ENCODE results near the gene PPT2.
"Not testable (repeated sequence)": the region's sequence is repeated elsewhere in the genome, so short reads cannot be mapped to it uniquely, and the experiment has no call there.

PPT2 gene

DNA sequence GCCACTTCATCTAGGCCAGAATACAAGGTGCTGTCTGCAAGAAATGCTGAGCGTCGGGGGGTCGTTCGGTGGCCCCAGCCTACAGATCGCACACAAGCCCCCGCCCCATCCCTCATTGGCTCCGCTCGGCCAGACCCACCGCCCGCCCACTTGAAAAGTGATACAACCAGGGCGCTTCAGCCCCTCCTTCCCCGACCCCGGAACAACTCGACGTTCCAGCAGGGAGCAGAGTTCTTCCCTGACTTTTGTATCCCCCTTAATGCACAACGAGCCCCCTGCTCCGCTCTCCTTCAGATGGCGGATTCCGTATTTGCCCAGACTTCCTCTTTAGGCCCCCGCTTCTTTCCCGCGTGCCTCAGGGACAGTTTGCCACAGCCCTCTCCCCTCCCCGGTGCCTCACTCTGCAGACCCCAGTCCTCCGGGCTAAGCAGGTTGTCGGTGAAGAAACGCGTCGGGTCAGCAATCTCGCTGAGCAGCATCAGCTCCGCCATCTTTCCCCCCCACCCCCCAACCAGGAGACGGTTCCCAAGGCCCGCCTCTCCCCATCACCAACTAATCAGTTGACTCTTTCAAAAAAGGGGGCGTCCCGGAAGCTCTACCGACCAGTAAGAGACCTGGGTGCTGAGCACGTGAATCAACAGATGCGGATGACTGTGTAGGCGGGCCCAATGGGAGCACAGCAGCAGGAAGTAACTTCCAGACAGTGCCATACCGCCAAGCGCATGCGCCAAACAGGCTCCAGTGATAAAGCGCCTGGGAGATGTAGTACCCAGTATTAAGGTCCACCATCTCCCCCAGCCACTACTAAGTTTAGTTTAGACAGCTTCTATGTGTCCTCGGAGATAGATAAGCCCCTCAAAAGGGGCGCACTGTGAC lies 26.0 kb upstream of the PPT2 start, which contains the start of gene ATF6B:
Gene ATF6B (minus strand): TSS at position 530 of the 876 bp plus-strand sequence. CDS start 39 bp downstream, at position 491.
- peak; percentile 99 to 100 (median 100) for DNase-seq

DNA sequence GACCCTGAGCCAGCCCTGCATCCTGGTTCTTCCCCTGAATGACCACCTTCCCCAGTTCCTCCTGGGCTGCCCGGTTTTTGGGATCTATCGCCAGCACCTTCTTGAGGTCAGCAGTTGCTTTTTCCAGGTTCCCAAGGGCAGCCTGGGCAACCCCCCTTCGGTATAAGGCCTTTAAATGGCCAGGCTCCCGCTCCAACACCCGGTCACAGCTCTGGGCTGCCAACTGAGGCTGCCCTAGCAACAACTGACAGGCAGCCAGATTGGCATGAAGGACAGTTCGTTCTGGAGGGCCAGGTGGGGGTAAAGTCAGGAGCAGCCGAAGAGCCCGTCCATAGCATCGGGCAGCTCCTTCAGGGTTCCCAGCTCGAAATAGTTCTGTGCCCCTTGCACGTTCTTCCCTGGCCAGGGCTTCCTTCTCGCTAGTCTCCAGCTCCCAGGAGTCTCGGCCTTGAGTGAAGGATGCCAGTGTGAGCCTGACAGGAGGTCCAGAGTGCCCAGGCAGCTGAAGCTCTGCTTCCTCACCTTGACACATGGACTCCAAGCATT lies 25.1 kb upstream of the PPT2 start:
- DNase-seq: no peak

DNA sequence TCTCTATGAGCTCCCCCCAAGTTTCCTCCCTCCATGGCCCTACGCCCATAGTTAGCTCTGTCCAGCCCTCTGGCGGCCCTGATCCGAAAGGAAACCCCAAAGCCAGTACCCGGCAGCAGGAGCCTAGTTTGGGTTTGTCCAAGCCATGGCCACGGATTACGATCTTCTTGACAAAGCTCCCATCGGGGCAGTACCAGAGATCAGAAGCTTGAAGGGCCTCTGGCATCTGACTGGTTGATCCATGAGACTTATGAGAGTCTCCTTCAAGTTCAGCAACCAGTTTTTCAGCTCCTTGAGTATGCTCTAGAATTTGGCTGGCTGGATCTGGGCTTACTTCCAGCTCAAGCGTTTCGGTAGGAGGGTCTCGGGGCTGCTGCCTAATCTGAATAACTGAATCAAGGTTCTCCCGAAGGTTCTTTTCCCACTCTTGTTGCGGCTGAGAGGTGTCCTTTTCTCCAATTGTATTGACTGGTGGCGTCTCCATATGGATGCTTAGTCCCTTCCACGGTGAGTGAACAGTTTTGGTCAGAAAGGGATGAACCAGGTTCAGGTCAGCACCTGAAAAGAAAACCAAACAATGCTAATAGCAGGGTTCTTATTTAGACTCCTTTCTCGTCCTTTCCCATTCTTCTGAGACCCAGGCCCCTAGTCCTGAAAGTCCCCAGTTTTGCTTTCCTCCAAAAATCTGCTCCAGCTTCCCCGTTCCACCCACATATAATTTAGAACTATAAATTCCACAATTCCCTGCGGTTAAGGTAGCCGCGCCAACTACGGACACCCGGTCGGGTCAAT lies 24.4 kb upstream of the PPT2 start:
- DNase-seq: no peak

DNA sequence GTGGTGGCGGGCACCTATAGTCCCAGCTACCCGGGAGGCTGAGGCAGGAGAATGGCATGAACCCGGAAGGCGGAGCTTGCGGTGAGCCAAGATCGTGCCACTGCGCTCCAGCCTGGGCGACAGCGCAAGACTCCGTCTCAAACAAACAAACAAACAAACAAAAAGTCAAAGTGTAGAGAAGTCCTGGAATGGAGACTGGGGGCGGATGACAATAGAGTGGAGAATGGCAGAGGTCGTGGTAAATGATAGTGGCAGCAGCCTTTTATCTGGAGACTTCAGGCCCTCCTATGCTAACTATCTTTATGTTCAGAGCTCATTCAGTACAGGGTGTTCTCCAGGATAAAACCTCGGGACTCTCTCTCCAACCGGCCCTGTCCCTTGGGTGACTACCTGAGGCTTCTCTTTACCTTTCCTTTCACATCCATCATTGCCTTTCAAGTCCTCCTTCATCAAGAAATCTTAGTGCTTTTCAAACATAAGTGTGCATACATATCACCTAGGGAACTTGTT lies 22.4 kb upstream of the PPT2 start:
- no peak for DNase-seq

DNA sequence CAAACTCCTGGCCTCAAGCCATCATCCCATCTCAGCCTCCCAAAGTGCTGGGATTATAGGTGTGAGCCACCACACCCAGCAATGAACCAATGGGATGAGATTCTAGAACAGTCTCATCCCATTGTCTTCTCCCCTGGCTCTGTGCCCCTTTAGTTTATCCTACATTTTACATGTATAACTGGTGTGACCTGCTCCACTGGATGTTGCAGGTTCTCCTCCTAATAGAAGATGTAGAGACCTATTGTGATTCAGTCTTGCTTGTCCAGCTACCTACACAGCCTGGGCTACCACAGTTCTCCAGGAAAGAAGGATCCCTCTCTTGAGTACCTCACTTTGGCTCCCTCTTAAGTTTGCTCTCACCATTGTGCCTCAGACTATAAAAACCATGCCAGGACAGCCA lies 21.8 kb upstream of the PPT2 start:
- DNase-seq: no peak

DNA sequence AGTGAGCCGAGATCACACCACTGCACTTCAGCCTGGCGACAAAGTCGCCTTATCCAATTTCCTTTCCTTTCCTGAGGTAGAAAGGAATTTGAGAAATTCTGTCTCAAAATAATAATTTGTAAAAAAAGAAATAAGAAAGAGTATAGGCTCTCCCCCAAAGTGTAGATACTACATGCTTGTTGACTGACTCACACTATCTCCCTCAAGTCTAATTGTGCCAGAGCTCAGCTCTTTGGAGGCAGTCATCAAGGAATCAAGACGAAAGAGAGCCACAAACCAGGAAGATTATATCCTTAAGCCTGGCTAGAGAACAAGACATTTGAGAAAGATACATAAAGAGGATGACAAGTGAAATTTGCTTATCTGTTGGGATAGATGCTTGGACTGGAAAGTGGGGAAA lies 20.2 kb upstream of the PPT2 start:
- DNase-seq: no peak

DNA sequence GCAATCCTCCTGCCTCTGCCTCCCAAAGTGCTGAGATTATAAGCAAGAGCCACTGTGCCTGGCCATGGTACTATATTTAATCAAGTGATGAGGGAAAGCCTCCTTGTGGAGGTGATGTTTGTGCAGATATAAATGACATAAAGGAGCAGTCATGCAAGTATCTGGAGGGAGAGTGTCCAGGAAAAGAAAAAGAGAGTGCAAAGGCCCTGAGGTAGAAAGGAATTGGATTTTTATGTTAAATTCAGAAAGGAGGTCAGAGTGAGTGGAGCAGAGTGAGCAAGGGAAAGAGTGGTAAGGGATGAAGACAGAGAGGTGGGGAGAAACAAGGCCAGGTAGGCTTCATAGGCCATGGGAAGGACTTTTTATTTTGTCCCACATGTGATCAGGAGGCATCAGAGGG lies 16.5 kb upstream of the PPT2 start:
- no peak for DNase-seq

DNA sequence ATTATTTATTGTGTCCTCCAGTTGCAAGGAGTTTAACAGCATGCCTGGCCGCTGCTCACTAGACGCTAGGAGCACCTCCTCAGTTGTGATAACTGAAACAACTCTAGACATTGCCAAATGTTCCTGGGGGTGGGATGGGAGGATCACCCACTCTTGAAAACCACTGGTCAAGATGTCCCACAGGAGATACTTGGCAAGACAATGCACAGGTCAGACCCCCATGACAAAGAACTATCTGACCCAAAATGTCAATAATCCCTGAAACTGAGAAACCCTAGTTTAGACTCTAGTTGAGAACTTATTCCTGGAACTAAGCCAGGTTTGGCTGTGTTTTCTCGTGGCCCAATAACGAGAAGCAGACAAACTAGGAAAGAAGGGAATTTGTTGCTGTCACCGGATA lies 14.4 kb upstream of the PPT2 start:
- DNase-seq: no peak

DNA sequence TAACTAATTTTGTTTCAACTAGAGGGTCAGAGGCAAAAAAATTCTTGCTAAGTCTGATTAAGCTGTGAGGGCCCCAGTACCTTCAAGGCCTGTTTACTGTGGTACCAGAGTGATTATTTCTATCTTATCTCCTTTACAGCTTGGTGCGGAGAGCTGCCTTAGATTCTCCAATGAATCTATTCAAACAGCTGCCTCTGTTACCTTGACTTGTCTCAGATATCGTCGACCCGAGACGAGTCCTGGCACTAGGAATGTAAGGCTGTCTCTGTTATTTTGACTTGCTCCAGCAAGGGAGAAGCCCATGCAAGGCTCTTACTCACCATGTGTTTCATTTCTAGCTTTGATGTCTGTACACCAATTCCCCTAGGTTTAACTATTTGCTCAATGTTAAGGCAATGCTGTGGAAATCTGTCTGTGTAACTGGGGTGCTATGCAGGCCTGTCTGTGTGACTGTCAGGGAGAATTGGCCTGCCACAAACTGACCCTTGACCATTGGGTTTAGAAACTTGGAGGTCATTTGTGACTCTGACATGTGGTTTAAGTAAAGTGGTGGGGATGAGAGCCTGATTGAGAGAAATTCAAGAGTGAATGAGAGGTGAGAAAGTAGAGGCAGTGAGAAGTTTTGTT lies 13.4 kb upstream of the PPT2 start:
- DNase-seq: no peak

DNA sequence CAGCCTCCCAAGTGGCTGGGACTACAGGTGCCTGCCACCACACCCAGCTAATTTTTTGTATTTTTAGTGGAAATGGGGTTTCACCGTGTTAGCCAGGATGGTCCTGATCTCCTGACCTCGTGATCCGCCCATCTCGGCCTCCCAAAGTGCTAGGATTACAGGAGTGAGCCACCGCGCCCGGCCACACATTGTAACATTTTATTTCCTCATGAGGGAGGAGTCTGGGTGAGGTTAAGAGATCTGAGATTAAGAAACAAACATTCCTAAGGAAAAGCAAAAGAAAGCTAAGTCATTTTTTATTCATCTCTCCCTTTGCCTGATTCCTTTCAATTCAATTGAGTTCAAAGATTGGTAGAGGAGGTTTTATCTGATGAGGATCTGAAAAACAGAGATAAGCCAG lies 9.7 kb upstream of the PPT2 start:
- DNase-seq: not testable (repeated sequence)

DNA sequence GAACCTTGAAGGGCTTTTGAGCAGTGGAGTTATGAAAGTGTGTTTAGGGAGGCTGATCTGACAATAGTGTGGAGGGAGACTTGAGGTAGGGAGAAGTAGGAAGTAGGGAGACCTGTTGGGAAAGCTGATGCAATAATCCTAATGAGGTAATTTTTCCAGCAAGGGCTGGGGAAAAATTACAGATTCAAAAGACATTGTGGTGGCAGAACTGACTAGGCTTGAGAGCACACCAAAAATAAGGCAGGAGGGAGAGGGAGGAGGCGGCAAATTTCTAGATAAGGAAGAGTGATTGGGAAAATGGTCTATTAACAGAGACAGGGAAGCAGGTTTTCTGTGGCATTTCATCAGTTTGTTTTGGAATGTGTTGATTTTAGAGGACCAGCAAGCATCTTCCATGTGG lies 7.7 kb upstream of the PPT2 start:
- no peak for DNase-seq

DNA sequence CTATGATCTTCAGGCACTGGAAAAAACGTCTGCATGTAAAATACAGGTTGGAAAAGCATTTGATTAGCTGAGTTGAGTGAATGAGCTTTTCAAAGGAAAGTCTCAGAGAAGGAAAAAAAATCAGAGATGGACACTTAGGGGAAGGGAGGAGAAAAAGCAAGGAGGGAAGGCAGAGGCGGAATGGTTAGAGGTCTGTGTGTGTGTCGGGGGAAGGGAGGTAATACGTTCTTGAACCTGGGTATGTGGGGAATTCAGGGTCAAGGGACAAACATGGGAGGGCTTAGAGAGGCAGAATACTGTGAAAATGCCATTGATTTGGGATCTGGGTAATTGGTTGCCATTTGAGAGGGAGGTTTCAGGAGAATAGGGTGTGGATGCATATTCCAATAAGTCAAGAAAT lies 7.3 kb upstream of the PPT2 start:
- no peak for DNase-seq

DNA sequence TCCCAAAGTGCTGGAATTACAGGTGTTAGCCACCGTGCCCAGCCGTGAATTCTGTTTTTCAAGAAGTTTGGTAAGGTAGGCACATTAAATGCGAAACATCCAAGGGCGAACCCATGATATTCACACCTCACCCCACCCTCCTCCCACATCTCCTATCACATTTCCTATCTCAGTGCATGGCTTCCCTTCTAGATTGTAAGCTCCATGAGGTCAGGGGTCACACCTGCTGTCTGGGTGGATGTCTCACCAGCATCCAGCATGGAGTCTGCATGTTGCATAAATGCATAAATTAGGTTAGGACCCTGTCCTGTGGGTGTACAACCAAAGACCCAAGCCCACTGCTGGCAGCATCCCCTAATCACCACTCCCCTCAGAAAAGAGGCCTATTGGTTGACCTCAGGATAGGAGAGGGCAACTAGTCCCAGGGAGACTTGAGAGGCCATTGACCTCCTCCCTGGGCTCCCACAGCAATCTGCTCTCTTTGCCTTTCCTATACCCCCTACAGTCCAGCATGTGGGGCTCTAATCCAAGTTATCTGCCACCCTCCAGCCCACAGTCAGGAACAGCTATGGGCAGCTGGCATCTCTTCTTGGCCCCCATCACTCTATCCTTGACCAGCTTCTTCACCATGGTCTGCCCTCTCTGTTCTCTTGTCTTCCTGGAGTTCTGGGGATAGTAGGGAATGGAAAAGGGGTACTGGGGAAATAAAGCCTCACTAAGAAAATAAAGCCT lies 6.4 kb upstream of the PPT2 start:
- DNase-seq: peak in 1 of 4 experiments; percentile 21

DNA sequence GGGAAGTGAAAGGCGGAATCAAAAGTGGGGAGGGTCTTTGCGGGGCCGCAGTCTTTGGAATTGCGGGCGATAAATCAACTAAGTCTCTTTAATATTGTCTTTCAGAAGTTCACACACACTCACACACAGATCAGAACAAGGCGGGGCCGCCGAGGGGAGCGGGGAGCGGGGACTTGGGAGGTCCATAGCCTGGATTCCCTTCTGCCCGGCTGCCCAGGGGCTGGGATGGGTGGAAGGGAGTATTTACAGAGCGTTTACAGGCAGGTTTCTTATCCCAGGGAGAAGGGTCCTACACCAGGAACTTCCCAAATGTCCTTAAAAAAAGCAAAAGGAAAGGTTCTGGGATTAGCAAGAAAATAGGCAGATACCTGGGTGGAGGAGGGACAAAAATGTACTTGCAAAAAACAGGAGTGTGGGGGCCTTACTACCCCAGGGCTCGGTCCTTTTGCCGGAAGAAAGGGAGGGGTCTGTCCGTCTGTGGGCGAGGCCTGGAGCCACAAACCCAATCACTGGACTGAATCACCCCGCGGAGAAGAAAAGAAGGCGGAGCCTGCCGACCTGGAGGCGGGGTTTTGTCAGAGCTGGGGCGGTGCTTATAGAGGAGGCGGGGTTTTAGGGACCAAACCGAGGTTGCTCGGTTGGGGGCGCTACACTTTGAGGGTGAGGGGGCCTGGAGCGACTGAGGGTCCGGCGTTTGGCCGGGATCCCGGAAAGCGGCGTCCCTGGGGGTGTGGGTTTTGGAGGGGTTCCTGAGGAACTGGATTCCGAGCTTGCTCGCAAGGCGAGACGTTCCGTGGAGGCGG lies 5.5 kb upstream of the PPT2 start:
- peak; percentile 82 to 87 (median 82) for DNase-seq

DNA sequence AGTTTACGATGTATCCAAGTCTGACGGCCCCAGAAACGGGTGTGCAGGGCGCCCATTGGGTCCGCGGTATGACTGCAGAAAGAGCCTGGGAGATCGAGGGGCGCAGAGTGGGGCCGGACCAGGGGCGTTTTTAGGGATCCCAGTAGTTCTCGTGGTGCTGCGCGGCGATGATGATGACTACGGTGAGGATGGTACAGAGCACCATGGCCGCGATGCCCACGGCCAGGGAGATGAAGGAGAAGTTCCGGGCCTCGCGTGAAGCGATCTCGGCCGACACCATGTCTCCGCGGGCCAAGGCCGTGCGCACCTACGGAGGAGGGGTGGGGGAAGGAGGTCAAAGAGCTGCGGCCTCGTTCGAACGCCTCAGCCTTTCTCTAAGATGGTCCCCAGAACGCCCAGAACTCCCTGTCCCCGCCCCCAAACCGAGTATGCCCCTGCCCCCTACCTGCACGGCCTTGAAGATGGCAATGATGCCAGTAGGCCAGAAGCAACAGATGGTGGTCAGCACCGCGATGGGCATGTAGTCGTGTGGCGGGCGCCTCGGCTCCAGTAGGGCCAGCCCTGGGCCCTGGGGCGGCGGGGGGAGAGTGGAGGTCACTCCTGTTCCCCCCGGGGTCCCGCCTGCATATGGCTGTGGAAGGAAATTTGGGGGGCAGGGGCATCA lies 4.7 kb upstream of the PPT2 start:
- no peak for DNase-seq

DNA sequence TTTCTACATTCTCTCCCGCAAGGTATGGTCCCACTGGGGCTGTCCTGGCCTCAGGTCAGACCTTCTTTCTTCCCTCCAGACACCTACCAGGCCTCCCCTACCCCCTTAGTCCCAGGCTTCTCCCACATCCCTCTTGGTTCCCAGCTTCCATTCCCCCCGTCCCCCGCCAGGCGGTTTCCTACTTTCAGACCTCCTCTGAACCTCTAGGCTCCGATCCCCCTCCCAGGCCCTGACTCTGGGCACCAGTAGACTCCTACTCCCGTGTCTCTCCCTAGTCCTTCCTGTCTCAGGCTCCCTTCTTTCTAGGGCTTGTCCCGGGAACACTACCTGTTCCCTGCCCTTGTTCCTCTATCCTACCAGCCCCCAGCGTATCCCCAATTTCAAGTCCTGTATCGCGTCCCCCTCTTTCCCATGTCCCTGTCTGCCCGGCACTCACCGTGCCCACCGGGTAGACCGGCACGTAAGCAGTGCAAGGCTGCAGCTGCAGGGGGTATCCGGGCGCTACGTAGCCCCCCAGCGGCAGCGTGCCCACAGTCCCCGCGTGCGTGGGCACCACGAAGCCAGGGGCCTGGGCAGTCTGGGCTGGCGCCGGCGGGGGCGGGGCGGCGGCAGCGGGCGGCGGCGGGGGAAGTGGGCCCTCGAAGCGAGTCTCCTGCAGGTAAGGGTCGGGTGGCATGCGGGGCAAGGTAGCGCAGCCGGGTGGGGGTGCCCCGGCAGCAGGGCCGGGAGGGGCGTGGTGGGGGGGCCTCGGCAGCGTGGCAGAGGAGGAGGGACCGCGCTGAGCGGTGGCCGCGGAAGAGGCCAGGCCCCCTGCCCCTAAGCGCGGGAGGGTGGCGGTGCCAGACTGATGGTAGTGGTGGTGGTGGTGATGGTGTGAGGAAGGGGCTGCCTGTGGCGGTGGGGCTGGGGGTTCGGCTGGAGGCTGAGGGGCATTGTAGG lies 3.7 kb upstream of the PPT2 start:
- DNase-seq: no peak

DNA sequence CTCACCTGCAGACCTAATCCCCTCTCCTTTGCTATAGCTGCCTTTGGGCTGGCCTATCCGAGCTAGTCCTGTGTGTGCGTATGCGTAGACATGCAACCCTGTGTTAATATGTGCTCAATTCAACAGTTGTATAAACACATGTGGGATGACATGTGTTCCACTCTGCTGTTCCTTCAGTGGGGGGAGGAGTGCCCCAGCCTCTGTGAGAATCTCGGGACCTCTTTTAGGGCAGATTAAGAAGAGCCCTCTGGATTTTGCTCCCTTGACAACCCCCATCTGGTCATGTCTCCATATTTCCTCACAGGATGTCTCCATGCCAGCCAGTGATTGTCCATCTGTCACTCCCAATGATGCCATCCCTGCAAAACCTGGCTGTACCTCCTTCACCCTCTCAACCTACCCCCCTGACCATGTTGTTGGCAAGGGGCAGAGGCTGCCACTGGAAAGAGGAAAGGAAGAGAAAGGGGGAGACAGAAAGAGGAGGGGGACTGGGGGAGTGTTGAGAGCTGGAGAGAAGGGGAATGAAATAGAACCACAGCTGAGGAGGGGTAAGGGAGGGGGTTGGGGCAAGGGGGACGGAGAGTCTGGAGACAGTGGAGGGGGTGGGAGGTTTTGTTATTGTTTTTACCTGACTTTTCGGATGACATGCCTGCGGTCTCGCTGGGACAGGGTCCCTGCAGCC lies 2.6 kb upstream of the PPT2 start:
- no peak for DNase-seq

DNA sequence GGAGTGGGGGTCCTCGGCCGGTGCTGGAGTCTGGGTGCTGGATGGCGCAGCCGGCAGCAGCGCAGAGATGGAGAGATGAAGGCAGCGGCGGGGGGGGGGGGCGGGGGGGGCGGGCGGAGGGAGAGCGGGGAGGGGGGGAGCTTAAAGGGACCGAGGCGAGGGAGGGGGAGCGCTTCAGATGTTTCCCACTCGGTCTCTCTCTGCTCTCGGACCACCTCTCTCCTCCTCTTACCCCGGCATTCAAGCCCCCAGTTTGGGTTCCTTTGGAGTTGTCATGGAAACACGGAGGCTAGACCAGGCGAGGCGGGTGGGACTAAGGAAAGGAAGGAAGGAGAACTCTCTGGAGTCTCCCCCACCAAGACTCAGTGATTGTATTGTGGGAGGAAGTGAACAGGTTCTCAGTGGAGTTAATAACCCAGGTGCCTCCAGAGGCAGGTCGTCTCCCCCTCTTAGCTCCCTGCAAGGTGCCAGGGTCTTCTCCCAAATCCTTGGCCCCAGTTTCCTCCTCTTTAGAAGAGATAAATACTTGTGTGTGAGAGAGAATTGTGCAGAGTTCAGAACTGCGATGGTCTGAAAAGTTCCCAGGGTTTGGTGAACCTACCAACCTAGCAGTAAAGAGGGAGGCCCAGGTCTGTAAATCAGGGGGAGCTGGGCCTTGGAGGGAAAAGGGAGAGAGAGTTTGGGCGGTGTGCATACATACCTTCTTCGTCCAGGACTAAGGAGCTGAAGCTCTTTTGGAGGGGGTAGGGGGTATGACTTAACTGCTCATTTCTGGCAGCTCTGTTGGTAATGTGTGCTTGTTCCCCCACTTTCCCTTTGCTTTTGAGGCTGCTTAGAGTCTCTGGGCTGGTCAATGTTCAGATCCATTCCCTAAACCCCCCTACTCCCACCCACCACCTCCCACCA lies 1.8 kb upstream of the PPT2 start, which contains the start of gene PRRT1:
Gene PRRT1 (minus strand): TSS at position 77 of the 906 bp plus-strand sequence. CDS start 112 bp downstream, outside the sequence.
- DNase-seq: no peak

Measured in suppressor macrophage (primary cell).